Measurements from ENCODE around the gene ROBO1.

ROBO1 gene

GRCh38 chr3:78670094-78670493 lies 1097.7 kb downstream of the ROBO1 start:
- Histone ChIP-seq H3K9me3 (ENCODE audit: insufficient read depth, low read depth, low read length) (peaks cover 3% of the 10 kb centered on the region), H3K36me3 (ENCODE audit: insufficient read depth, low read depth, low read length) (peaks cover 35% of the 10 kb centered on the region), H3K27me3 (ENCODE audit: insufficient read depth, low read length) (no peaks in the 10 kb centered on the region), H3K9ac (ENCODE audit: low read depth, low read length) (no peak overlapping the region), H3K27ac (ENCODE audit: low read length) (no peak overlapping the region), H3K4me3 (ENCODE audit: low read length) (no peak overlapping the region), H3K4me1 (ENCODE audit: insufficient read depth, low read length) (no peaks in the 10 kb centered on the region)

DNA sequence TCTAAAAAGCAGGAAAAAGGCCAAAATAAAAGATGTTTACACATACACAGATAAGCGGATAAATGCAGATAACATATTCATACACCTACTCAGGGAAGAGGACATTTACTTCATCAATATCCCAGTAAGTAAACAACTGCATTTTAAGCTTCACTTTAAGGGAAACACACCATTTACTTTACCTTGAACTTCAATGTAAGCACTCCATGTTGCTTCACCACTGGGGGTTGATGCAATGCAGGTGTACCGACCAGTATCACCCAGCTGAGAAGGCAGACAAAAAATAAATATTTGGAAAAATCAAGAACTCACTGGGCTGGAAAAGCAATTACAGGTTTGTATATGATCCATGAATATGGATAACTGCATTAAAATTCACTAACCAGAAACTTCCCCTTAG lies 1099.5 kb downstream of the ROBO1 start:
- Histone ChIP-seq H3K36me3 (ENCODE audit: insufficient read depth, low read depth, low read length) (peaks cover 33% of the 10 kb centered on the region), H3K27me3 (ENCODE audit: insufficient read depth, low read length) (no peaks in the 10 kb centered on the region), H3K9me3 (ENCODE audit: insufficient read depth, low read depth, low read length) (no peaks in the 10 kb centered on the region), H3K4me3 (ENCODE audit: low read length) (no peak overlapping the region), H3K4me1 (ENCODE audit: insufficient read depth, low read length) (no peaks in the 10 kb centered on the region), H3K27ac (ENCODE audit: low read length) (no peak overlapping the region), H3K9ac (ENCODE audit: low read depth, low read length) (no peak overlapping the region)

DNA sequence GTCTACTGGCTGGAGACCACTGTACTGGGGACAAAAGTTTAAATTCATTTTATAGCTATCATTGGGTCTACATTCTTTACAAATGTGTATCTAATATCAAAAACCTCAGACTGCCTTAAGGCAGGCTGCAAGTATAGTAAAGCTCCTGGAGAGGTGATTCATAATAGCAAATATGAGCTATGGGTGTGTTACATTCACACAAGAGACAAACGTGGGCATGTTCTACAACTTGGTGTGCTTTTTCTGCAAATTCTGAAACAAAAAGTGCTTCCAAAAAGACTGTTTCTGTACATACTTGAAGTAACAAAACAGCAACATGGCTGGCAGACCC lies 1101.4 kb downstream of the ROBO1 start:
- H3K36me3 ChIP-seq (ENCODE audit: insufficient read depth, low read depth, low read length), result peaks cover 33% of the 10 kb centered on the region

GRCh38 chr3:78665776-78666469 lies 1101.9 kb downstream of the ROBO1 start:
- H3K36me3 ChIP-seq (ENCODE audit: insufficient read depth, low read depth, low read length), result peaks cover 34% of the 10 kb centered on the region

More for the DNA sequence above, 1101.4 kb downstream of the ROBO1 start:
- H3K4me1 ChIP-seq (ENCODE audit: insufficient read depth, low read length), result no peaks in the 10 kb centered on the region
- no peak overlapping the region for H3K9ac ChIP-seq (ENCODE audit: low read depth, low read length)
- no peaks in the 10 kb centered on the region for H3K9me3 ChIP-seq (ENCODE audit: insufficient read depth, low read depth, low read length)
- H3K27me3 ChIP-seq (ENCODE audit: insufficient read depth, low read length), result no peaks in the 10 kb centered on the region
- no peak overlapping the region for H3K27ac ChIP-seq (ENCODE audit: low read length)
- H3K4me3 ChIP-seq (ENCODE audit: low read length), result no peak overlapping the region

DNA sequence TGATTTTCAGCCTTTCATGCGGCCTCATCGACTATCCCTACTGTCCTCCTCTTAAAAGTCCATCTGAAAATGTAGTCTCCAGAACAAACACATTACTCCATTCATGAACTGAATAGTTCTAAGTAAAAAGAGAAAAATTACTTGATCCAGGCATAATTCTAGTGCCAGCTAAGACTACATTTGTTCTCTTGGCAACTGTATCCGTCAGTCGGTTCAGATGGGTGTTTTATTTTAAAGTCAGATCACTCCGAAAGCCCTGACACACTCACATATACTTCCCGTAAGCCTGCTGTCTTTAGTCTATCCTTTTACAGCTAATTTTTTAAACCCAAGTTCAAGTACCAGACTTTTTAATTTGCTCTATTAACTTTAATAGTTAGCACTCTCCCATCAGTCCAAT lies 1102.7 kb downstream of the ROBO1 start:
- Histone ChIP-seq H3K27me3 (ENCODE audit: insufficient read depth, low read length) (no peaks in the 10 kb centered on the region), H3K9ac (ENCODE audit: low read depth, low read length) (no peak overlapping the region), H3K4me1 (ENCODE audit: insufficient read depth, low read length) (no peaks in the 10 kb centered on the region), H3K4me3 (ENCODE audit: low read length) (no peak overlapping the region), H3K9me3 (ENCODE audit: insufficient read depth, low read depth, low read length) (no peaks in the 10 kb centered on the region), H3K36me3 (ENCODE audit: insufficient read depth, low read depth, low read length) (peaks cover 40% of the 10 kb centered on the region), H3K27ac (ENCODE audit: low read length) (no peak overlapping the region)

More at GRCh38 chr3:78665776-78666469, 1101.9 kb downstream of the ROBO1 start:
- H3K9me3 ChIP-seq (ENCODE audit: insufficient read depth, low read depth, low read length), result no peaks in the 10 kb centered on the region
- H3K9ac ChIP-seq (ENCODE audit: low read depth, low read length), result no peak overlapping the region
- no peaks in the 10 kb centered on the region for H3K4me1 ChIP-seq (ENCODE audit: insufficient read depth, low read length)
- H3K27ac ChIP-seq (ENCODE audit: low read length), result no peak overlapping the region
- H3K27me3 ChIP-seq (ENCODE audit: insufficient read depth, low read length), result no peaks in the 10 kb centered on the region
- no peak overlapping the region for H3K4me3 ChIP-seq (ENCODE audit: low read length)

GRCh38 chr3:78660957-78661356 lies 1106.8 kb downstream of the ROBO1 start:
- H3K9me3 ChIP-seq (ENCODE audit: insufficient read depth, low read depth, low read length), result no peaks in the 10 kb centered on the region
- no peak overlapping the region for H3K9ac ChIP-seq (ENCODE audit: low read depth, low read length)
- peaks cover 25% of the 10 kb centered on the region for H3K36me3 ChIP-seq (ENCODE audit: insufficient read depth, low read depth, low read length)
- no peak overlapping the region for H3K27ac ChIP-seq (ENCODE audit: low read length)
- H3K4me1 ChIP-seq (ENCODE audit: insufficient read depth, low read length), result no peaks in the 10 kb centered on the region
- no peak overlapping the region for H3K4me3 ChIP-seq (ENCODE audit: low read length)
- H3K27me3 ChIP-seq (ENCODE audit: insufficient read depth, low read length), result no peaks in the 10 kb centered on the region

DNA sequence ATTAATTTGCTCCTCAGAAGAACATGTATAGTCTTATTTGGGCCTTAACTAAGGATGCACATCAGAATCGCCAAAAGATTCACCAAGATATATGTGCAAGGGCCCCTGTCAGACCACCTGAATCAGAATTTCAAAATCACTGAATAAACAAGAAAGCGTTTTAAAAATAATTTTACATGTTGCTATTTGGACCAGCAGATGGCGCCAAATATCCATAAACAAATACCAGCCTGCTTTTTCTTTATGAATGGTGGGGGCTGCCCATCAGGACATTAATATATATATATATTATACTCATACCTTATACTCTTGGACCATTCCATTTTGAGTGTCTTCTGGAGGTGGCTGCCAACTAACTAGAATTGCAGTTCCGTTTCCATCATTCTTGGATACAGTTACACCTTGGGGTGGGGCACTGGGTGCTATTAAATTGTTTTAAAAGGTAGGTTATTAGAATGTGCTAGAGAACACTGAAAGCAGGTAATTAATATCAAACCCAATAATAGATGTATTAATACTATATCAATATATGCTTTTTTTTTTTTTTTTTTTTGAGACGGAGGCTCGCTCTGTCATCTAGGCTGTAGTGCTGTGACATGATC lies 1108.3 kb downstream of the ROBO1 start:
- Histone ChIP-seq H3K4me3 (ENCODE audit: low read length) (no peak overlapping the region), H3K9me3 (ENCODE audit: insufficient read depth, low read depth, low read length) (no peaks in the 10 kb centered on the region), H3K27ac (ENCODE audit: low read length) (no peak overlapping the region), H3K4me1 (ENCODE audit: insufficient read depth, low read length) (no peaks in the 10 kb centered on the region), H3K27me3 (ENCODE audit: insufficient read depth, low read length) (no peaks in the 10 kb centered on the region), H3K9ac (ENCODE audit: low read depth, low read length) (no peak overlapping the region), H3K36me3 (ENCODE audit: insufficient read depth, low read depth, low read length) (peaks cover 28% of the 10 kb centered on the region)

DNA sequence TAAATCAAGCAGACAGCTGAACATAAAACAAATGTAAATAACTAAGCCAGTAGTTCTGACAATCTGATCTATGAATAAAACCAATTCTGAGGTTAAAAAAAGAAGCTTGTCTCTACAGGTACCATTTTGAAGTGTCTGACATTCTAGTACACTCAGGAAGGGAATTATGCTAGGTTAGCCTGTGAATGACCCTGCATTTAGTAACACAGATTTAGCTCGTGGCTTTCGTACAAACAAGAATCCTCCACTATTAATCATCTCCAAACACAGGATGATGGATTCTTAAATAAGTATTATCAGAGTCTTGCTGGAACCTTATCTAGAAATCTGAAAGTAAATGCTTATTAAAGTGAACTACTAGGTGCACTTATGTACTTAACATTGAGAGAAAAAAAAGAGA lies 1120.1 kb downstream of the ROBO1 start:
- H3K4me1 ChIP-seq (ENCODE audit: insufficient read depth, low read length), result peaks cover 22% of the 10 kb centered on the region; the same call in 1 of the 2 replicates
- no peak overlapping the region for H3K9ac ChIP-seq (ENCODE audit: low read depth, low read length)
- no peaks in the 10 kb centered on the region for H3K9me3 ChIP-seq (ENCODE audit: insufficient read depth, low read depth, low read length)
- H3K27me3 ChIP-seq (ENCODE audit: insufficient read depth, low read length), result no peaks in the 10 kb centered on the region
- no peaks in the 10 kb centered on the region for H3K36me3 ChIP-seq (ENCODE audit: insufficient read depth, low read depth, low read length)
- H3K27ac ChIP-seq (ENCODE audit: low read length), result no peak overlapping the region
- H3K4me3 ChIP-seq (ENCODE audit: low read length), result no peak overlapping the region

- no peaks in the 10 kb centered on the region for H3K9me3 ChIP-seq (ENCODE audit: insufficient read depth, low read depth, low read length)
- peaks cover 22% of the 10 kb centered on the region; the same call in 1 of the 2 replicates for H3K4me1 ChIP-seq (ENCODE audit: insufficient read depth, low read length)
- no peak overlapping the region for H3K9ac ChIP-seq (ENCODE audit: low read depth, low read length)
- H3K27ac ChIP-seq (ENCODE audit: low read length), result no peak overlapping the region
- H3K36me3 ChIP-seq (ENCODE audit: insufficient read depth, low read depth, low read length), result no peaks in the 10 kb centered on the region
- no peak overlapping the region for H3K4me3 ChIP-seq (ENCODE audit: low read length)
- no peaks in the 10 kb centered on the region for H3K27me3 ChIP-seq (ENCODE audit: insufficient read depth, low read length)
Observed at GRCh38 chr3:78645628-78646310, 1122.0 kb downstream of the ROBO1 start.

GRCh38 chr3:78644847-78645246 lies 1123.0 kb downstream of the ROBO1 start:
- Histone ChIP-seq H3K9ac (ENCODE audit: low read depth, low read length) (no peak overlapping the region), H3K4me1 (ENCODE audit: insufficient read depth, low read length) (peaks cover 22% of the 10 kb centered on the region; the same call in 1 of the 2 replicates), H3K27ac (ENCODE audit: low read length) (no peak overlapping the region), H3K27me3 (ENCODE audit: insufficient read depth, low read length) (no peaks in the 10 kb centered on the region), H3K4me3 (ENCODE audit: low read length) (no peak overlapping the region), H3K9me3 (ENCODE audit: insufficient read depth, low read depth, low read length) (no peaks in the 10 kb centered on the region), H3K36me3 (ENCODE audit: insufficient read depth, low read depth, low read length) (no peaks in the 10 kb centered on the region)

DNA sequence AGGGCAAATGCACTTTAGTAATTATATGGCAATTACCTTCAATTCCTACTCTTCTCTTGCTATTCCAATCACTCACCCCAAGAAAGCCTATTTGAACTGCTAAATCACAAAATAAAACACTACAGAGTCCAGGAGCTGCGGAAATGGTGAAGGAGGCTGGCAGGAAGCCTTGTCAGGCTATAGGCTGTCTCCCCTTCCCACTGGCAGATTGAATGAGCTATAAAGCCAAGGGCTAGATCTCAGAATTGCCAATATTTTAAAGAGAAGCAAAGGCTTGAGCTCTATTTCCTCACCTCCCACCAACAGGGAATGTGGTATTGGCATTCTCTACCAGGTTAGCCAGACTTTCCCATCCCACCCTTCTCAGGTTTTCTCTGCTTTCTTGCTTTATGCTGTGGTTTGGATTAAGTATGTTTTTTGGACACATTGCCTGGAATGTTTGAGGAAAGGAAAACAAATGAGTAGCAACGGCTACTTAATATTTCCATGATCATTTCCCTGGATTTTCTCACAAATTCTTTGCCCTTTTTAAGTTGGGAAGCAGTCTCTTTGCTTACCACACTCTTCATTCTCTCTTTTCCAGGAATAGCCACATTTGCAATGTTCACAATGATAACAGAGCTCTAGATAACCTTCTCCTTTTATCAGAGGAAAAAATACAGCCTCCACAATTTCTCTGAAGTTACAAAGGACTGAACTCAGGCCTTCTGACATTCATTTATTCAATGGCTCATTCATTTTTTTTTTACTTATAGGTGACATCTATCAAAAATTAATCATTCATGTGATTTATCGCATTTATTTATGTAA lies 1125.4 kb downstream of the ROBO1 start:
- Histone ChIP-seq H3K36me3 (ENCODE audit: insufficient read depth, low read depth, low read length) (peaks cover 6% of the 10 kb centered on the region; the same call in 1 of the 2 replicates), H3K27ac (ENCODE audit: low read length) (no peak overlapping the region)

More for the DNA sequence above, 1125.4 kb downstream of the ROBO1 start:
- H3K4me1 ChIP-seq (ENCODE audit: insufficient read depth, low read length), result peaks cover 22% of the 10 kb centered on the region; the same call in 1 of the 2 replicates
- H3K9me3 ChIP-seq (ENCODE audit: insufficient read depth, low read depth, low read length), result no peaks in the 10 kb centered on the region
- H3K27me3 ChIP-seq (ENCODE audit: insufficient read depth, low read length), result no peaks in the 10 kb centered on the region
- H3K9ac ChIP-seq (ENCODE audit: low read depth, low read length), result no peak overlapping the region
- no peak overlapping the region for H3K4me3 ChIP-seq (ENCODE audit: low read length)
